GM18505 (cell line): ENCODE data around the gene WASL.
"Not testable (repeated sequence)": the region's sequence is repeated elsewhere in the genome, so short reads cannot be mapped to it uniquely, and the experiment has no call there.

Source experiments
- ATAC-seq: cut with Tn5 transposase; IDR thresholded peaks from one replicate; pipeline ENCODE4 v1.9.1; 2021; ENCODE audit not compliant: unreplicated experiment
- POLR2A ChIP-seq: IDR thresholded peaks from 4 replicates; pipeline ENCODE4 v1.6.1; 2011; ENCODE audit warnings: borderline replicate concordance; ENCODE audit not compliant: insufficient read depth, insufficient read length; ENCODE audit errors: extremely low read depth

WASL gene

DNA sequence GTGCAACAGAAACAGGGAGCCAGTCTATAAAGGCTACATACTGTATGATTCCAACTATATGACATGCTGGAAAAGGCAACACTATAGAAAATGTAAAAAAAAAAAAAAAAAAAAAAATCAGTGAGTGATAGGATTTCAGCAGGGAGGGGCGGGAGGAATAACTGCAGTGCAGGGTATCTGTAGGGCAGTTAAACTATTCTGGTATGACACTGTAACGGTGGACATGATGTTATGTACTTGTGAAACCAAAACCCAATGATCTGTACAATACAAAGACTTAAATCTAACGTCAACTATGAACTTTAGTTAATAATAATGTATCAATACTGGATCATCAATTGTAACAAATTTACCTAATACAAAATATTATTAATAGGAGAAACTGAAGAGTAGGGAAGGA, 14.3 kb downstream of the WASL start:
- TF ChIP-seq POLR2A = no peak
- ATAC-seq = no peak

DNA sequence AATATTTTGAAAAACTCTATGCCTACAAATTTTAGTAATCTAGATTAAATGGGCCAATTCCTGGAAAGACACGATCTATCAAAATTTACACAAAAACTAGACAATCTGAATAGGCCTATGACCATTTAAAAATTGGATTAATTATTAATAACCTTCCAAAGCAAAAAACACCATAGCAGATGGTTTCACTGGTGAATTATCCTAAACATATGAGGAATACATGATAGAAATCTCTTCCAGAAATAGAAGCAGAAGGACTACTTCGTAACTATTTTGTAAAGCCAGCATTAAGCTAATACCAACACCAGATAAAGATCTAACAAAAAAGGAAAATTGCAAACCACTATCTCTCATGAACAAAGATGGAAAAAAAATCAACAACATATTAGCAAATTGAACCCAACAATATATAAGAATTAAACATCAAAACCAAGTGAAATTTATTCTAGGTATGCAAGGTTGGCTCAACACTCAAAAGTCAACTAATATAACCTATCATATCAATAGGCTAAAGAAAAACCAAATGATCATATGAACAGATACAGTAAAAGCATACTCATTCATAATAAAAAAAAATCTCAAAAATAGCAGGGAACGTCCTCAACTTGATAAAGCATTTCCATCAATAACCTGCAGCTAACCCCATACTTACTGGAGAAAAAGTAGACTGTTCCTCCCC, 16.3 kb downstream of the WASL start:
- TF ChIP-seq POLR2A = no peak
- ATAC-seq = no peak

DNA sequence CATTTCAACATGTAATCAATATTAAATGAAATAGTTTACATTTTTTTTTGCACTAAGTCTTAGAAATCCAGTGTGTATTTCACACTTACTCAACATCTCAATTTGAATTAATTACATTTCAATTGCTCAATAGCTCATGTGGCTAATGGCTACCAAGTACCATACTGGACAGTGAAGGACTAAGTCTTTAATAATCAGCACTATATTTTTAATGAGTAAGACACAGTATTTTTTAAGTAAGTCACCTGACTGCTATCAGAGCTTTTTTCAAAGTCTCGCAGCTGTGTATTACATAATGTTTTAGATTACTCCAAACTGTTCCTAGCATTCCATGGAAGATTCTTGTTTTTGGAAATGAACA, 19.6 kb downstream of the WASL start:
- TF ChIP-seq POLR2A = no peak
- ATAC-seq = no peak

DNA sequence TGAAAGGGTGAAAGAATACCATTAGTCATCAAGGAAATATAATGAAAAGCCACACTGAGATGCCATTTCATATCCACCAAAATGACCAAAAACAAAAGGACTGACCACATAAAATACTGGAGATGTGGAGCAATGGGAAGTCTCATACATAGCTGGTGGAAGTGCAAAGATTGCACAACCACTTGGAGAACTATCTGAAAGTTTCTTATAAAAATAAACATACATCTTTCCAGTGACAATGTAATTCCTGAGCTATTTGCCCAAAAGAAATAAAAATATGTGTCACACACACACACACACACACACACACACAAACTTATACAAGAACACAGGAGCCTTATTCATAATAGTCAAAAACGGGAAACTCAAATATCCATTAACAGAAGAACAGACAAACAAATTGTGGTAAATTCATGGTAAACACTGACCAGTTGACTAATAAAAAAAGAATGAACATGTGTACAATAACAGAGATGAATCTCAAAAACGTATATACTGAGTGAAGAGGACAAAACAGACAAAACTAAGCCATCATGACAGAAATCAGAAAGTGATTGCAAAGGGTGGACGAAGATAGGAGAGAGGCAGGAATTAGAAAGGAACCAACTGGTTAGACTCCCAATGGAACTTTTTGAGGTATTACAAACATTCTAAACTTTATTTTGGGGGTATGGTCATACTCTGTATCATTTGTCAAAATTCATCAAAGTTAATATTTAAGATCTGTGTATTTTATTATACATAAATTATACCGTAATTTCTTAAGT, 21.5 kb downstream of the WASL start:
- TF ChIP-seq POLR2A = no peak
- ATAC-seq = no peak

DNA sequence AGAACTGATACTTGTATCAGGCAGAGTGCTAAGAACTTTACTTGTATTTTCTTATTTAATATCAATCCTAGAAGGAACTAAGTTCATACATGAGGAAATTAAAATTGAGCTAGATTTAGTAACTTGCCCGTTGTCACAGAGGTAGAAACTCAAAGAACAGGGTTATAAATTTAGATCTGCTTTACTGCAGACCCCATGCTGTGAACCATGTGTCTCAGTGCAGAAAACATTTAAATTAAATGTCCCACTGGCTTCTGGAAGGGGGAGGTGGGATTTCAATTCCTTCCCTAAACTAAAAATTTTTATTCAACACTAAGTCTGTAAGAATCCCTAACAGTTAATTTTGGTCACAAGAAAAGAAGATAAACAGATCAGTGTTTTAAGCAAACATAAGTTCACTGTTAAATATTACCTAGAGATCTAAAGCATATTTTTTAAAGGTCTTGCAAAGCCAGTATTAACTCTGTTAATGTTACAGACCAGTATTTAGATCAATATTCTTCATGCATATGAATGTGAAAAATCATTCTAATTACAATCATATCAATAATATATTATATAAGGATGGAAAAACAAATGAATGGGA, 23.1 kb downstream of the WASL start:
- no peak for ATAC-seq
- TF ChIP-seq POLR2A = no peak

DNA sequence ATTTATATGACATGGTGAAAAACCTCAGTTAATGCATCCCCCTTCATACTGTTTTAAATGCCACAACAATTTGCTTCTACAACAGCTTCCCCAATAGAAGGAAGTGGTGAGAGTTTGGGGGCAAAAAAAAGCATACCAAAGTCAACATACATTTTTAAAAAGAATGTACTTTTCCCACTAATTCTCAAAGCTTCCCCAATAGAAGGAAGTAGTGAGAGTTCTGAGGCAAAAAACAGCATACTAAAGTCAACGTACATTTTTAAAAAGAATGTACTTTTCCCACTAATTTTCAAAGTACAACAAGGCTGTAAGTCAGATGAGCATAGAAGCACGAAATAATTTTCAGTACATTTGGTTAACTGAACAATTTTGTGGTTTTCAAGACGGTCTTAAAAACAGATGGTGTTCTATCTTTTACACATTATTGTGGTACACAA, 24.0 kb downstream of the WASL start:
- TF ChIP-seq POLR2A = no peak
- no peak for ATAC-seq

DNA sequence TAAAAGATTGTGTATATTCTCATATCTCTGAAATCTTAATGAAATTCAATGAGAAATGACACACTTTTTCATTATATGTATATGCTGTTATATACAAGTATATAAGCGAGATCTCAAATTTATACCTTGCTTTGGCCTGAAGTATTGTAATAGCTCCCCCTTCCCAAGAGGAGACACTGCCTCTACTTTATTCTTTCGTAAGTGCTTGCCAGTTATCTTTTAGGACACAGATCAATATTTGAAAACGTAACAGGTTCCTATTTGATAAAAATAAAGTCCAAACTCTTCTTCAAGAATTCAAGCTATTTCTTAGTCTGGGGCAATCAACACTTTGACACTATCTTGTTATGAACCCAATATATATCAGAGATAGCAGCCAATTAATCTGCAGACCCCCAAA, 24.9 kb downstream of the WASL start:
- no peak for TF ChIP-seq POLR2A
- ATAC-seq = no peak

DNA sequence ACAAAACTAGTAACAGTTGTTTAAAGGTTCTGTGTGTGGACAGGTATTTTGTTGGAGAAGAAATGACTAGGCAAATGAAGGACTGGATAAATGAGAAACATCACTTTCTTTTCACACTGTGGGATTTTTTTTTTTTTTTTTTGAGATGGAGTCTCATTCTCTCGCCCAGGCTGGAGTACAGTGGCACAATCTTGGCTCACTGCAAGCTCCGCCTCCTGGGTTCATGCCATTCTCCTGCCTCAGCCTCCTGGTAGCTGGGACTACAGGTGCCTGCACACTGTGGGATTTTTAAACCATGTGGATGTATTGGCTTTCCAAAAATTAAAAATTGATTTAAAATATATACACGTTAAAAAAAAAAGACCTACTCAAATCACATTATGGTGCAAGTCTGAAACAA, 28.3 kb downstream of the WASL start:
- ATAC-seq = not testable (repeated sequence)

DNA sequence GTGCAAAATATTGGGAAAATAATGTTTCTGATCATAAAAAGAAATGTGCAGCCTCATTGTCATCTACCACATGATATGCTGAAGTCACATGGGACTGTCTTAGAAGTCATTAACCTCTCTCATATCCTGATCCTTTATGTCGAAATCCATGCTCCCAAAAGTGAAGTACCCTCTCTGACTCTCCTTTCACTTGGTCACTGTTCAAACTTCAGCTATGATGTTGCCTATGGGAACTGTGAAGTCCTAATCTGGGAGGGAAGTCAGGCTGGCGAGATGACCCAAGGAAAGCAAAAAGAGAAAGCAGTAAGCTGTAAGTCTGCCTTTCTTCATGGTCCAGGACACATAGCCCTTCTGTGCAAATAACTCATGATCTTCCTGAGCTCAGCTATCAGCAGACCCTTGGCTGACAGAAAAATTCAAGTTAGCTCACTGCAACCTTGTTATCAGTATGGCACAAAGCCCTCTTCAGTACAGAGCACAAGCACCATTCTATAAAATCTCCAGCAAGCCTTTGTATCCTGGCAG, 29.5 kb downstream of the WASL start:
- no peak for ATAC-seq
- TF ChIP-seq POLR2A = no peak

DNA sequence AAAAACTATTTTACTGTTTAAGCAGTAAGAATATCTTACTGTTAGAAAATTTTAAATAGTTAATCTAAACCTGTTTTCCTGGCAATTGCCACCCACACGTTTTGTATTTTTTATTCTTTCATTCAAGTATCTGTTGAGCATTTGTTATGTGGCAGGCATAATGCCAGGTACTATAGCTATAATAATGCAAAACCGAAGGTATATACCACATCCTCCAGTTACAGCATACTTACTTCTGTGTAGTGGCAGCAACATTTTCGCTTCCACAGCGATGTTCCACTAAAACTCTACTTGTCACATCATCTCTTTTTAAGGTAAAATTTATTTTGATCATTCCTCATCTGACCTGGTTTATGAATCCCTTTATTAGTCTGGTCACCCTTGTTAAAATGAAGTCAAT, 30.0 kb downstream of the WASL start:
- TF ChIP-seq POLR2A = no peak
- ATAC-seq = no peak

DNA sequence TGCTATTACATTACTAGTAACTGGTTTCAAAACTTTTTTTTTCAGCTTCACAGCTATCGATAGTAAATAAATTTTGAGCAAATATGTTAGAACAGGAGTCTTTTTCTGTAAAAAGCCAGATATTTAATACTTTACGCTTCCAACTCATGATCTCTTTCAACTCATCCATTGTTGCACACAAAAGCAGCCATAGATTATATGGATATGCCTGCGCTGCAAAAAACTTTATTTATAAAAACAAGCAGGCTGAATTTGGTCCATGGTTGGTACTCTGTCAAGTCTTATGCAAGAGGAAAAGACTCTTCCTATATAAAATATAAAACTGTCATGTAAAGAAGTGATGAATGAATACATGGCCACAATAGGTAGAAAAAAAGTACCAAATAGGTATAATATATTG, 31.1 kb downstream of the WASL start:
- ATAC-seq = no peak
- TF ChIP-seq POLR2A = no peak

DNA sequence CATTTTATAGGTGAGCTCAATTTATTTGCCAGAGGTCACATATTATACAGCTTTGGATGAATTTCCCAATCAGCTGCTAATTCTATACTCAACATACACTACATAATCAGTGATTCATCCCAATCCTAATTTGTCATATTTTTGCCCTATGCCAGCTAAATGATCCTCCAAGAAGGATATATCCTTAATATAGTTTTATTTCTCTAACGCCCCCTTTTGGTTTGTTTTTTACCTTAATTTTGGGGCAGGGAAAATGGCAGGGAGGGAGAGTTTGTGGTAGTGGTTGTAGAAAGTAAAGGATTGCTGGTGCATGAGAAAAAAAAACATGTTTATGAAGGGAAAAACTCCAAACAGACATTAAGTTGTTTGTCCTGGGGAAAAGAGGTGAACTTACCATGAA, 31.9 kb downstream of the WASL start:
- no peak for ATAC-seq
- no peak for TF ChIP-seq POLR2A

DNA sequence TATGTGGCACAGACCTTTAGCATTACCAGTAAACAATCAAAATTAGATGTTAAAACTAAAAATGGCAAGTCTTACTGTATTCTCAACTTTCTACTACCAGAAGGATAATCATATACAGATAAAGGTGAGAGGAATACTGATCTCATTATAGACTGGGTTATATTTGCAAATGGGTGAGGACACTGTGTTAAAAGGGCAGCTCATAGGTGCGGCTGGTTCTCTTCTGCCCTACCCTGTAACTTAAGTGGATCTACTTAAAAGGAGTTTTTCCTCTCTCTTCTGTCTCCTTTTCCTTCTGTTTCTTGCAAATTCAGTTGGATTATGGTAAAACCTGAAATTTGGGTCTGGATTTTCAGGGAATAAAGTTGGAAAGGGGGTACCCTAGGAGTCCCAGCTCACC, 33.0 kb downstream of the WASL start:
- no peak for ATAC-seq
- TF ChIP-seq POLR2A = no peak

DNA sequence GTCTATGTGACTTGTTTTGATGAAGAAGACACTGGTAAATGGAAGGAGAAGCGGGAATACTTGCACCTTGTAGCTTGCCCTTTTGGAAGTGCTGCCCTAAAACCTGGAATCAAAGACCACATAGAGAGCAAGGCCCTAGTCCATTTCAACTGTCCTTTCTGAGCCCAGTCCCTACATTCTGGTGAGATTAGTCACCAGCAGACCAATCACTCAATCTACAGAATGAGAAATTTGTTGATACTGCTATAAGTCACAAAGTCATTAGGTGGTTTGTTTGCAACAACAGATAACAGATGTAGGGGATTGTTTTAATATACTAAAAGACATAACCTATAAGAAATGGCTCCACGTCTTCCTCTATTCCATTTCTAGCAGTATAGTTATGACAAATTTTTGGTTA, 33.6 kb downstream of the WASL start:
- ATAC-seq = no peak
- TF ChIP-seq POLR2A = no peak

DNA sequence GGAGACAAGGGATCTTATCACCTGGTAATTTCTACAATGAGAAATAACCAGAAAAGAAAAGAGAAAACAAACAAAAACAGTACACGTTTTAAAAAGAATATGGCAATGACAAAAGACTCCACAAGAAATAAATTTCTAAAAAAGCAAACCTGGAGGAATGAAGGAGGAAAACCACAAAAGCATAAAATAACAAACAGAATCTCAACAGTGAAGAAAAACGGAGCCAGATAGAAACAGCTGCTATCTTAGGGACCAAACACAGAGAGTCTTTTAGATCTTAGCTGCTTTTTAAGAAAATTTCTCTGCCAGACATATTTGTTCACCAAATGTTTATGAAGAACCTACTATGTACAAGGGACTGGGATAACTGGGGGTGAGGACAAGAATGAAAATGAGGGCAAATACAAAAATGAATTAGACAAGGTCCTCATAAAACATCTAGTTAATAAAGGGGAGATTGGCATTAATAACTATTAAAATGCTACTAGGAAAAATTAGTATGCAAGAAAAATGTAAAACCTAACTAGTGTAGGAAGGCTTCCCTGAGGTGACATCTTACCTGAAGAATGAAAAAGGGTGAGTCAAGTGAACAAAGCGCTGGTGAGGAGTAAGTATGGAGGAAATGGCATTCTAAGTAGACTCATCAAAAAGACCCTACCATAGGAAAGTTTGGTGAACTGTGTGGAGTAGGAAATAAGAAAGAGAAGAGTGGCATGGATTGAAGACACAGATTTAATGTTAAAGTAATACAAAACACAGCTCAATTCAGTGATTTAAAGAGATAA, 34.3 kb downstream of the WASL start:
- no peak for ATAC-seq
- TF ChIP-seq POLR2A = no peak
